Measurements from ENCODE around the gene TXNRD2.

The TXNRD2 gene

DNA sequence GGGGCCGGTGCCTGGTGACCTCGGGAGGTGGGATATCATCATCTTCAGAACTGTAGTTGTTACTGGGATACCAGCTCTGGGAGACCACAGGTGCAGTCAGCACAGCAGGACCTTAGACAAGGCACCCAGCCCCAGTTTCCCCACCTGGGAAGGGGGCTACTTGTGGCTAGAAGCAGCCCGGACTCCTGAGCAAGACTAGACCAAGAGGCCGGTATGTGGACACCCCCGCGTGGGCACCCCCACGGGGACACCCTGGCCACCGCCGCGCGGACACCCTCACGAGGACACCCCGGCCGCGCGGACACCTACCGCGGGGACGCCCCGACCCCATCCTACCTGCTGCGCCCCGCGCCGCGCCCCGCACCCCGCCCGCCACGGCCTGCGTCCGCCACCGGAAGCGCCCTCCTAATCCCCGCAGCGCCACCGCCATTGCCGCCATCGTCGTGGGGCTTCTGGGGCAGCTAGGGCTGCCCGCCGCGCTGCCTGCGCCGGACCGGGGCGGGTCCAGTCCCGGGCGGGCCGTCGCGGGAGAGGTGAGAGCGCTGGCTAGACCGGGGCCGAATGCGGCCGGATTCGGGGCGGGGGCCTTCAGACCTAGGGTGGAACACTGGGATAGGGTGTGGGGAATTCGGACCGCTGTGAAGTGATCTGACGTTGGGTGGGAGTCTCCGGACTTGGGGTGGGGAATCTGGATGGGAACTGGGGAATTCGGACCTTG, at the start of gene TXNRD2, which contains the start of gene COMT:
Gene TXNRD2 (minus strand): TSS at position 454 of the 718 bp plus-strand sequence. CDS start 15 bp downstream, at position 439.
Gene COMT (plus strand): TSS at position 408 of the 718 bp plus-strand sequence. CDS start 20,755 bp downstream, outside the sequence.
- TF ChIP-seq GATA2 (IDR thresholded peaks at IDR 0.05; ENCODE audit: low read depth, low read length) (no peak), GATA3 (IDR thresholded peaks at IDR 0.05; ENCODE audit: low read depth, low read length) (no peak)

GRCh38 chr22:19991395-19991644, 49.7 kb upstream of the TXNRD2 start:
- no peak for TF ChIP-seq GATA2 (IDR thresholded peaks at IDR 0.05; ENCODE audit: low read depth, low read length)
- TF ChIP-seq GATA3 (IDR thresholded peaks at IDR 0.05; ENCODE audit: low read depth, low read length), result no peak

GRCh38 chr22:19990609-19991394, 49.2 kb upstream of the TXNRD2 start:
- TF ChIP-seq GATA2 (IDR thresholded peaks at IDR 0.05; ENCODE audit: low read depth, low read length) (no peak), GATA3 (IDR thresholded peaks at IDR 0.05; ENCODE audit: low read depth, low read length) (no peak)

DNA sequence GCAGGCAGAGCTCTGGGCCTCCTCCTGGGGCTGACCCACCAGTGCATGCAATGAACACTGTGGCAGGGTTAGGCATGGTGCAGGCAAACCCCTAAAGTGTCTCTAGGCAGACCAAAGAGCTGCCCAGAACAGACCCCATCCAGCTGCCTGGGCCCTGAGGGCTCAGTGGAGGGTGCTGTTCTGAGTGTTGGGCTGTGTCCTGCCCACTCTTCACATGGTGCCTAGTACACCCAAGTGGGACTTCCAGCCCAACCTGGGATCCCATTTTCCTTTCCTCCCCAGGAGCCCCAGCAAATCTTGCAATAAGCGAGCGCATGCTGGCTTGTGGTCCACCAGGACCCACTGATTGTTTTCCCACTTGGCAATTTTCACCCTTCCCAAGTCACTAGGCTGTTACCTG, 48.6 kb upstream of the TXNRD2 start:
- TF ChIP-seq GATA3 (IDR thresholded peaks at IDR 0.05; ENCODE audit: low read depth, low read length) (no peak), GATA2 (IDR thresholded peaks at IDR 0.05; ENCODE audit: low read depth, low read length) (no peak)

DNA sequence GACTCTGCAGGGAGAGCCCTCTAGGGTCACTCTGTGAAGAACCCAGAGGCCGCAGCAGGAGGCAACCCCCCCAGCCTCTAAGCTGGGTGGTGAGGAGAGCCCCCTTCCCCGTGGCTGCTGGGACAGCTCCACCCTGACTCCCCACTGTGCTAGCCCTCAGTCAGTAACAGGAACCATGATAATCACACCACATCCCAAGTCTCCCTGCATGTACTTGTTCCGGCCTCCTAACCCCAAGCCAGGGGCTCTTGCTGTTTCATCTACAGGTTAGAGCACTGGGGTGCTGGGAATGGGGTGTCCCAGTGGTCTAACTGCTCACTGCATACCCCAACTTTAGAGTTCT, 48.1 kb upstream of the TXNRD2 start:
- TF ChIP-seq GATA2 (IDR thresholded peaks at IDR 0.05; ENCODE audit: low read depth, low read length) (no peak), GATA3 (IDR thresholded peaks at IDR 0.05; ENCODE audit: low read depth, low read length) (no peak)

GRCh38 chr22:19988965-19989724, 47.5 kb upstream of the TXNRD2 start:
- TF ChIP-seq GATA3 (IDR thresholded peaks at IDR 0.05; ENCODE audit: low read depth, low read length) (no peak), GATA2 (IDR thresholded peaks at IDR 0.05; ENCODE audit: low read depth, low read length) (no peak)

- TF ChIP-seq GATA3 (IDR thresholded peaks at IDR 0.05; ENCODE audit: low read depth, low read length), result no peak
Measured at GRCh38 chr22:19988331-19988808, 46.8 kb upstream of the TXNRD2 start.

DNA sequence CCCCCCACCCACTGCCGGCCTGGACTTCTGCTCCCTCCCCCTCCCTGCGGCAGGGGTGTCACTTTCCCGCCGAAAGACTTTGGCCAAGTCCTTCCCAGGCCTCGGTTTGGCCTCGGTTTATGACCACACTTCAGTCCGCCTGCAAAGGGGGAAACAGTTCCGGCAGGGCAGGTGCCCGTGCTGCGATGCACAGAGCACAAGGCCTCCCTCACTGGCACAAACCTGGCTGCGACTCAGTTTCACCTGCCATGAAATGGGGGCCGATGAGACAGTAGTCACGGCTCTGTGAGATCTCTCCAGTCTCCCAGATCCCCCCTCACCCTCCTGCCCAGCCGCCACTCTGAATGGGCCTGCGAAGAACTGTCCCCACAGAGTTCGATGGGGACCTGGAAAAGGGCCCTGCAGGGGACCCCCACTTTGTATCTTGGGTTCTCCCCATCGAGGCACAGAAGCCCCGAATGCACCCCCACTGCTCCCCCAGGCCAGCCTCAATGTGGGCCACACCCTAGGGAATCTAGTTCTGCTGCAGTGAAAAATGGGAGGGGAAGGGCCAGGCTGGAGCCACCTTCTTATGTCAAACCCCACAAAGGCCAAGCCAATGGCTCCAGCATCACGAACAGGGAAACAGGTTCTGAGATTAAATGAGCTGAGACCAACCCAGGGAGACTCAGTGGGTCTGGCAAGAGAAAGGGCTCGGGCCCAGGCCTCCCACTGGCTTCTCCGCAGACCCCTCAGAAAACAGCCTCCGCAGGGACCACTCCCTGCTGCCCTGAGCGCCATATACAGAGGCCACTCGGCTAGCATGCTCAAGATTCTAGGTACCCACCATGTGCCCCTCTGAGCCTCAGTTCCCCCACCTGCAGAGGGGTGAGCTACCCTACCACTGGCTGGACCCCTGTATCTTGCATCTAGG, 46.0 kb upstream of the TXNRD2 start:
- TF ChIP-seq GATA2 (IDR thresholded peaks at IDR 0.05; ENCODE audit: low read depth, low read length), result no peak
- no peak for TF ChIP-seq GATA3 (IDR thresholded peaks at IDR 0.05; ENCODE audit: low read depth, low read length)

- TF ChIP-seq GATA3 (IDR thresholded peaks at IDR 0.05; ENCODE audit: low read depth, low read length), result no peak
Measured at GRCh38 chr22:19986410-19987341, 45.1 kb upstream of the TXNRD2 start.

DNA sequence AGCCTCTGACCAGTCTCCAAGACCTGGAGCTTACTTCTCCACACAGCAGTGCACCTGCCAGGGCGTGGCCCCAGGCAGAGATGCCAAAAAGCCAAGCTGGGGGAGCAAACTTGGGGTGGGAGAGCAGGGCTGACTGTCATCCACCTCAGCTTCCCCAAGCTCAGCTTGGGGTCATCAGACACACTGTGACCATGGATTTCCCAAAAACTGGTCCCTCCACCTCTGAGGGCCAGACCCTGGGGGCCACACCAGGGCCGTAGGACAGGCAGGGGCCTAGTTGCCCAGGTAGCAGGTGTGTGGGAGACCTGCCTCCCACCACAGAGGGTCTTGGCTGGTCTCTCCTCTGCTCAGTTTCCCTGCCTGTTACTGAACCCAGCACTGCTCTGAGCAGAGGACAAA, 44.4 kb upstream of the TXNRD2 start:
- no peak for TF ChIP-seq GATA3 (IDR thresholded peaks at IDR 0.05; ENCODE audit: low read depth, low read length)
- no peak for TF ChIP-seq GATA2 (IDR thresholded peaks at IDR 0.05; ENCODE audit: low read depth, low read length)

GRCh38 chr22:19984851-19985811, 43.5 kb upstream of the TXNRD2 start:
- TF ChIP-seq GATA2 (IDR thresholded peaks at IDR 0.05; ENCODE audit: low read depth, low read length), result no peak
- TF ChIP-seq GATA3 (IDR thresholded peaks at IDR 0.05; ENCODE audit: low read depth, low read length), result no peak
